Stomach (tissue), 4 donors: ENCODE results near the gene PKN3.
"Not testable (repeated sequence)": the region's sequence is repeated elsewhere in the genome, so short reads cannot be mapped to it uniquely, and the experiment has no call there.

Source experiments
- POLR2A ChIP-seq, 4 donors: fragments of 450-650 bp; IDR thresholded peaks; one replicate each; pipeline ENCODE4 v1.6.1; 2016; ENCODE audit warnings: antibody characterized with exemption in 4 of 4, control low read depth in 2 of 4, mild to moderate bottlenecking in 1 of 4, moderate library complexity in 1 of 4
- TF ChIP-seq, protein P1 (sequence below), 7 experiments: fragments of 450-650 bp in 4 of 7; fragments of 200-600 bp in 3 of 7; sonication (generic) in 3 of 7; IDR thresholded peaks; one replicate each; pipeline ENCODE4 v1.5.1; 2016 to 2019; ENCODE audit warnings: antibody characterized with exemption in 7 of 7, control low read depth in 2 of 7, mild to moderate bottlenecking in 1 of 7

DNA sequence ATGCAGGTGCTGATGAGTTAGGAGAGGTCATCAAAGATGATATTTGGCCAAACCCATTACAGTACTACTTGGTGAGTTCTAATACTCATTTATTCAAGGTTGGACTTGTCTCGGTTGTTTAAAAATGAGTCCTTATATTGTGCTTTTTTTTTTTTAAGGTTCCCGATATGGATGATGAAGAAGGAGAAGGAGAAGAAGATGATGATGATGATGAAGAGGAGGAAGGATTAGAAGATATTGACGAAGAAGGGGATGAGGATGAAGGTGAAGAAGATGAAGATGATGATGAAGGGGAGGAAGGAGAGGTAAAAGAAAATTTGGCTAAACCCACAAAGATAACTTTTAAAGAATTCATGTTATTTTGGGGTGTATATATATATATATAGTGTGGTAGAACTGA lies 8.6 kb upstream of the PKN3 start:
- TF ChIP-seq, protein P1, sequence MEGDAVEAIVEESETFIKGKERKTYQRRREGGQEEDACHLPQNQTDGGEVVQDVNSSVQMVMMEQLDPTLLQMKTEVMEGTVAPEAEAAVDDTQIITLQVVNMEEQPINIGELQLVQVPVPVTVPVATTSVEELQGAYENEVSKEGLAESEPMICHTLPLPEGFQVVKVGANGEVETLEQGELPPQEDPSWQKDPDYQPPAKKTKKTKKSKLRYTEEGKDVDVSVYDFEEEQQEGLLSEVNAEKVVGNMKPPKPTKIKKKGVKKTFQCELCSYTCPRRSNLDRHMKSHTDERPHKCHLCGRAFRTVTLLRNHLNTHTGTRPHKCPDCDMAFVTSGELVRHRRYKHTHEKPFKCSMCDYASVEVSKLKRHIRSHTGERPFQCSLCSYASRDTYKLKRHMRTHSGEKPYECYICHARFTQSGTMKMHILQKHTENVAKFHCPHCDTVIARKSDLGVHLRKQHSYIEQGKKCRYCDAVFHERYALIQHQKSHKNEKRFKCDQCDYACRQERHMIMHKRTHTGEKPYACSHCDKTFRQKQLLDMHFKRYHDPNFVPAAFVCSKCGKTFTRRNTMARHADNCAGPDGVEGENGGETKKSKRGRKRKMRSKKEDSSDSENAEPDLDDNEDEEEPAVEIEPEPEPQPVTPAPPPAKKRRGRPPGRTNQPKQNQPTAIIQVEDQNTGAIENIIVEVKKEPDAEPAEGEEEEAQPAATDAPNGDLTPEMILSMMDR (IDR thresholded peaks at IDR 0.05) = not testable (repeated sequence)
- not testable (repeated sequence) for TF ChIP-seq POLR2A (IDR thresholded peaks at IDR 0.05)
